SK-N-SH (cell line): ENCODE data around the gene SPSB1. TPM values are rescaled to one million over a fixed set of nuclear protein-coding genes. Genes with fewer than 3 reads are reported as not detected.

Experiments
- CTCF ChIA-PET: fragments of 300-600, 350-600 bp; formaldehyde crosslinking; extraction: SDS; loops from one replicate; lab custom pipeline; 2021; lab: Yijun Ruan, JAX
- POLR2A ChIA-PET: fragments of 350-600 bp; sonication (Branson Sonifier 250); formaldehyde crosslinking; extraction: SDS; loops from one replicate; lab custom pipeline; 2020; ENCODE audit warnings: antibody characterized with exemption, inconsistent platforms; lab: Yijun Ruan, JAX
- DNase-seq: peaks from one replicate; pipeline ENCODE4 v3.0.0; 2012
- H2AFZ ChIP-seq: fragments of 200-600 bp; sonication (generic); 2 replicates; pipeline ENCODE4 v1.8.1; 2016; ENCODE audit warnings: antibody characterized with exemption, mild to moderate bottlenecking, low read depth
- H3F3A ChIP-seq: fragments of 200-600 bp; sonication (generic); replicated peaks from 2 replicates; pipeline ENCODE3; 2016; ENCODE audit warnings: antibody characterized with exemption, mild to moderate bottlenecking; ENCODE audit not compliant: insufficient read depth
- H3K27ac ChIP-seq, 2 experiments: fragments of 200-500 bp in 1 of 2; fragments of 200-600 bp in 1 of 2; sonication (Bioruptor generic) in 1 of 2; sonication (generic), shearing (Covaris generic) in 1 of 2; 2 replicates each; pipeline versions ENCODE4 v1.5.1 to v1.6.1; 2014 to 2016; ENCODE audit warnings: low read depth in 2 of 2, inconsistent platforms in 1 of 2, low read length in 1 of 2, mild to moderate bottlenecking in 1 of 2, mixed read lengths in 1 of 2
- H3K27me3 ChIP-seq: fragments of 200-600 bp; sonication (generic), shearing (Covaris generic); 2 replicates; pipeline ENCODE4 v1.6.1; 2016; ENCODE audit warnings: mixed run types; ENCODE audit not compliant: insufficient read depth
- H3K36me3 ChIP-seq, 2 experiments: fragments of 200-500 bp in 1 of 2; fragments of 200-600 bp in 1 of 2; sonication (Bioruptor generic) in 1 of 2; sonication (generic) in 1 of 2; replicated peaks in 1 of 2; 2 replicates each; pipeline versions ENCODE3 to v1.5.1; 2014 to 2016; ENCODE audit warnings: low read length in 1 of 2, mild to moderate bottlenecking in 1 of 2; ENCODE audit not compliant: insufficient read depth in 2 of 2, control insufficient read depth in 1 of 2
- H3K4me1 ChIP-seq, 2 experiments: fragments of 200-500 bp in 1 of 2; fragments of 200-600 bp in 1 of 2; sonication (Bioruptor generic) in 1 of 2; sonication (generic), shearing (Covaris generic) in 1 of 2; 2 replicates each; pipeline versions ENCODE4 v1.5.1 to v1.6.1; 2014 to 2016; ENCODE audit warnings: low read depth in 1 of 2, low read length in 1 of 2, mixed run types in 1 of 2; ENCODE audit not compliant: insufficient read depth in 2 of 2, control insufficient read depth in 1 of 2
- H3K4me2 ChIP-seq: fragments of 200-600 bp; sonication (generic), shearing (Covaris generic); 2 replicates; pipeline ENCODE4 v1.6.1; 2017; ENCODE audit warnings: mixed run types
- H3K4me3 ChIP-seq, 2 experiments: fragments of 200-500 bp in 1 of 2; fragments of 200-600 bp in 1 of 2; sonication (Bioruptor generic) in 1 of 2; sonication (generic), shearing (Covaris generic) in 1 of 2; 2 replicates each; pipeline versions ENCODE4 v1.5.1 to v1.8.1; 2014 to 2016; ENCODE audit warnings: low read depth in 2 of 2, inconsistent platforms in 1 of 2, low read length in 1 of 2, mild to moderate bottlenecking in 1 of 2, mixed read lengths in 1 of 2, moderate library complexity in 1 of 2
- H3K79me2 ChIP-seq: fragments of 200-600 bp; sonication (generic); 2 replicates; pipeline ENCODE4 v1.8.1; 2017; ENCODE audit warnings: mild to moderate bottlenecking; ENCODE audit not compliant: insufficient read depth
- H3K9ac ChIP-seq: fragments of 200-600 bp; sonication (generic); 2 replicates; pipeline ENCODE4 v1.6.1; 2017; ENCODE audit warnings: mixed run types
- H3K9me2 ChIP-seq: fragments of 200-600 bp; sonication (generic); 2 replicates; pipeline ENCODE4 v1.6.1; 2017; ENCODE audit warnings: mixed run types
- H3K9me3 ChIP-seq: fragments of 200-600 bp; sonication (generic); 2 replicates; pipeline ENCODE4 v1.6.1; 2017; ENCODE audit warnings: mixed run types, mild to moderate bottlenecking, moderate library complexity
- H4K20me1 ChIP-seq: fragments of 200-600 bp; sonication (generic); 2 replicates; pipeline ENCODE4 v1.6.1; 2017; ENCODE audit warnings: mild to moderate bottlenecking, mixed run types; ENCODE audit not compliant: insufficient read depth
- CHD2 ChIP-seq: fragments of 150-350 bp; IDR thresholded peaks from 2 replicates; pipeline ENCODE4 v1.6.1; 2018; ENCODE audit warnings: low read length; ENCODE audit not compliant: partially characterized antibody
- EZH2phosphoT487 ChIP-seq: fragments of 200-600 bp; sonication (generic); IDR thresholded peaks from 2 replicates; pipeline ENCODE4 v1.6.1; 2017; ENCODE audit warnings: low read depth, mixed run types, mild to moderate bottlenecking, antibody characterized with exemption, moderate library complexity, borderline replicate concordance
- FOXJ3 ChIP-seq: sonication (generic); formaldehyde crosslinking; IDR thresholded peaks from 2 replicates; pipeline ENCODE4 v1.5.1; 2020; ENCODE audit warnings: mild to moderate bottlenecking, missing genetic modification reagents
- IRF3 ChIP-seq: fragments of 150-350 bp; IDR thresholded peaks from 2 replicates; pipeline ENCODE4 v1.6.1; 2016; ENCODE audit warnings: mild to moderate bottlenecking, low read depth, low read length
- JUND ChIP-seq: IDR thresholded peaks from 2 replicates; pipeline ENCODE4 v1.4.0; 2012
- MEF2A ChIP-seq: IDR thresholded peaks from 2 replicates; pipeline ENCODE4 v1.4.0; 2012; ENCODE audit warnings: low read depth, borderline replicate concordance
- NFIC ChIP-seq: IDR thresholded peaks from 2 replicates; pipeline ENCODE4 v1.4.0; 2012; ENCODE audit warnings: borderline replicate concordance
- NRF1 ChIP-seq: IDR thresholded peaks from 2 replicates; pipeline ENCODE4 v1.6.1; 2012; ENCODE audit warnings: low read depth, mild to moderate bottlenecking, low read length
- PBX3 ChIP-seq: IDR thresholded peaks from 2 replicates; pipeline ENCODE4; 2012
- RAD21 ChIP-seq: IDR thresholded peaks from 2 replicates; pipeline ENCODE4 v1.6.1; 2012; ENCODE audit warnings: mild to moderate bottlenecking, low read length
- RCOR1 ChIP-seq: fragments of 150-350 bp; IDR thresholded peaks from 2 replicates; pipeline ENCODE4 v1.6.1; 2017; ENCODE audit warnings: antibody characterized with exemption, low read length
- REST ChIP-seq: IDR thresholded peaks from 2 replicates; pipeline ENCODE4 v1.6.1; 2012; ENCODE audit warnings: mild to moderate bottlenecking, low read depth, low read length, moderate library complexity
- RFX5 ChIP-seq: IDR thresholded peaks from 2 replicates; pipeline ENCODE4 v1.6.1; 2012; ENCODE audit warnings: mild to moderate bottlenecking, improper control_type of control experiment, low read length
- RXRA ChIP-seq: IDR thresholded peaks from 2 replicates; pipeline ENCODE4 v1.4.0; 2012; ENCODE audit warnings: low read depth, mild to moderate bottlenecking, borderline replicate concordance
- TAF1 ChIP-seq: IDR thresholded peaks from 2 replicates; pipeline ENCODE4 v1.6.1; 2012; ENCODE audit warnings: low read depth, mild to moderate bottlenecking, low read length, moderate library complexity, borderline replicate concordance
- TEAD4 ChIP-seq: IDR thresholded peaks from 2 replicates; pipeline ENCODE4 v1.4.0; 2012; ENCODE audit warnings: mild to moderate bottlenecking, borderline replicate concordance; ENCODE audit not compliant: insufficient read depth
- ZBTB33 ChIP-seq: IDR thresholded peaks from 2 replicates; pipeline ENCODE4 v1.4.0; 2012; ENCODE audit warnings: low read depth, borderline replicate concordance
- WGBS: methylation state at CpG from one replicate; pipeline ENCODE4 v1.1.6; 2017; ENCODE audit warnings: low lambda C conversion rate; 5-methylcytosine and 5-hydroxymethylcytosine counted together
- polyA plus RNA-seq, 3 experiments: library from polyadenylated mRNA; depleted of rRNA; stranded (reverse); fragments of >200 nt; gene quantifications; 2 replicates each; pipeline ENCODE4 v1.2.3, GENCODE V29; 2012

Gene SPSB1
- polyA plus RNA-seq, 1 of the 3 experiments (the other 2 are of a cell fraction) = 9.2 TPM

- Histone ChIP-seq H3K9me3 (no peaks in the 10 kb centered on the region), H3F3A (peaks cover 8% of the 10 kb centered on the region), H3K9me2 (no peaks in the 10 kb centered on the region), H3K4me1 (peaks cover 5 to 12% of the 10 kb centered on the region in 2 experiments; a peak in 2 of 4 replicates), H3K27ac (no peak overlapping the region), H3K79me2 (no peaks in the 10 kb centered on the region), H3K36me3 (peaks cover 0 to 8% of the 10 kb centered on the region in 2 experiments), H3K9ac (no peak overlapping the region), H4K20me1 (no peaks in the 10 kb centered on the region), H3K4me2 (no peak overlapping the region), H3K27me3 (no peaks in the 10 kb centered on the region), H2AFZ (no peak overlapping the region), H3K4me3 (no peak overlapping the region)
- DNase-seq = no peak
- ChIA-PET CTCF (interaction anchor here (0.7 to 2.6 kb wide), 2 partner anchors 131 to 218 kb away, joined by 3 to 9 read pairs; no protein-coding TSS in a partner anchor), POLR2A (interaction anchor here (1.2 kb wide), 1 partner anchor 9 kb away, joined by 4 read pairs; no protein-coding TSS in a partner anchor)
- 88% methylated on average over 4 of the region's 11 CpGs for WGBS
- TF ChIP-seq RCOR1 (no peak), NRF1 (no peak), ZBTB33 (no peak), TEAD4 (no peak), IRF3 (no peak), RXRA (no peak), RFX5 (no peak)
Measured at GRCh38 chr1:9273177-9273576, 19.5 kb upstream of the SPSB1 start.

- Histone ChIP-seq H3K4me1 (peaks cover 5 to 14% of the 10 kb centered on the region in 2 experiments; a peak in 2 of 4 replicates), H3K4me2 (peak overlapping the region; percentile 70; the same call in 1 of the 2 replicates), H3K36me3 (no peaks in the 10 kb centered on the region), H3K9ac (no peak overlapping the region), H2AFZ (no peak overlapping the region), H3K79me2 (no peaks in the 10 kb centered on the region), H3K9me3 (no peaks in the 10 kb centered on the region), H3K27ac (peak overlapping the region in 1 of 2 experiments; percentile 63; a peak in 1 of 4 replicates), H3K4me3 (no peak overlapping the region), H4K20me1 (no peaks in the 10 kb centered on the region), H3K27me3 (no peaks in the 10 kb centered on the region), H3K9me2 (no peaks in the 10 kb centered on the region), H3F3A (peaks cover 8% of the 10 kb centered on the region)
- ChIA-PET POLR2A (no interaction called here), CTCF (interaction anchor here (0.6 to 1.7 kb wide), 5 partner anchors 8 to 357 kb away, joined by 3 to 6 read pairs (median 3); no protein-coding TSS in a partner anchor)
- DNase-seq = no peak
- WGBS = 88% methylated on average over 10 of the region's 10 CpGs
- TF ChIP-seq RXRA (no peak), JUND (no peak), CHD2 (no peak), RAD21 (no peak), EZH2phosphoT487 (no peak), REST (no peak), ZBTB33 (no peak), NFIC (no peak), PBX3 (no peak), FOXJ3 (CRISPR knock-in tag) (no peak), TAF1 (no peak), MEF2A (no peak)
Measured at GRCh38 chr1:9275161-9275560, 17.5 kb upstream of the SPSB1 start.
